Measurements from ENCODE around the gene LIN54.
"Not testable (repeated sequence)": the region's sequence is repeated elsewhere in the genome, so short reads cannot be mapped to it uniquely, and the experiment has no call there.

LIN54 gene

GRCh38 chr4:82930848-82931755 is 79.5 kb downstream of the LIN54 start:
- DNase-seq: no peak

GRCh38 chr4:82921795-82922194 is 88.8 kb downstream of the LIN54 start:
- DNase-seq: no peak

- DNase-seq: no peak
Measured at GRCh38 chr4:82919386-82919785, 91.2 kb downstream of the LIN54 start.

GRCh38 chr4:82918091-82918490 is 92.5 kb downstream of the LIN54 start:
- DNase-seq: no peak

- DNase-seq: not testable (repeated sequence)
Measured at GRCh38 chr4:82913968-82914367, 96.7 kb downstream of the LIN54 start.

GRCh38 chr4:82913305-82913704 is 97.3 kb downstream of the LIN54 start:
- DNase-seq: no peak

- no peak for DNase-seq
Measured at GRCh38 chr4:82909326-82909725, 101.3 kb downstream of the LIN54 start.

GRCh38 chr4:82906469-82906868 is 104.2 kb downstream of the LIN54 start:
- DNase-seq: no peak

- DNase-seq: peak; percentile 67
Measured at GRCh38 chr4:82905205-82905604, 105.4 kb downstream of the LIN54 start.

GRCh38 chr4:82903737-82904136 is 106.9 kb downstream of the LIN54 start:
- peak; percentile 40 for DNase-seq

- no peak for DNase-seq
Measured at GRCh38 chr4:82901183-82901718, 109.4 kb downstream of the LIN54 start.

GRCh38 chr4:82900411-82901182 is 110.0 kb downstream of the LIN54 start, which contains the start of gene THAP9:
Gene THAP9 (plus strand): TSS chr4:82900735. CDS start chr4:82900803, 68 bp downstream.
- DNase-seq: peak; percentile 100

- DNase-seq: peak; percentile 69
Measured at GRCh38 chr4:82900066-82900410, 110.6 kb downstream of the LIN54 start.

GRCh38 chr4:82899374-82900065 is 111.1 kb downstream of the LIN54 start:
- no peak for DNase-seq

- DNase-seq: peak; percentile 69
Measured at GRCh38 chr4:82898322-82899243, 112.0 kb downstream of the LIN54 start.

- no peak for DNase-seq
Measured at GRCh38 chr4:82896755-82897154, 113.9 kb downstream of the LIN54 start.

GRCh38 chr4:82893942-82894341 is 116.7 kb downstream of the LIN54 start:
- DNase-seq: no peak

- DNase-seq: no peak
Measured at GRCh38 chr4:82892467-82892802, 118.2 kb downstream of the LIN54 start.

- DNase-seq: peak; percentile 29
Measured at GRCh38 chr4:82891707-82892466, 118.7 kb downstream of the LIN54 start.

- DNase-seq: peak; percentile 98
Measured at GRCh38 chr4:82890901-82891706, 119.5 kb downstream of the LIN54 start, which contains the start of gene SEC31A. Gene SEC31A (minus strand): TSS chr4:82891153. CDS start chr4:82881936, 9,217 bp downstream.

Data from hematopoietic multipotent progenitor cell treated with erythropoietin and hydrocortisone succinate and interleukin-3 and kit ligand, for 6 days (in vitro differentiated cells).